ENCODE measurements around the gene SLC2A4RG. TPM values are rescaled to one million over a fixed set of nuclear protein-coding genes. Genes with fewer than 3 reads are reported as not detected.
"Not testable (repeated sequence)": the region's sequence is repeated elsewhere in the genome, so short reads cannot be mapped to it uniquely, and the experiment has no call there.

SLC2A4RG gene
- total RNA-seq, 1 donor from 2014 or later, result 2.8 TPM

DNA sequence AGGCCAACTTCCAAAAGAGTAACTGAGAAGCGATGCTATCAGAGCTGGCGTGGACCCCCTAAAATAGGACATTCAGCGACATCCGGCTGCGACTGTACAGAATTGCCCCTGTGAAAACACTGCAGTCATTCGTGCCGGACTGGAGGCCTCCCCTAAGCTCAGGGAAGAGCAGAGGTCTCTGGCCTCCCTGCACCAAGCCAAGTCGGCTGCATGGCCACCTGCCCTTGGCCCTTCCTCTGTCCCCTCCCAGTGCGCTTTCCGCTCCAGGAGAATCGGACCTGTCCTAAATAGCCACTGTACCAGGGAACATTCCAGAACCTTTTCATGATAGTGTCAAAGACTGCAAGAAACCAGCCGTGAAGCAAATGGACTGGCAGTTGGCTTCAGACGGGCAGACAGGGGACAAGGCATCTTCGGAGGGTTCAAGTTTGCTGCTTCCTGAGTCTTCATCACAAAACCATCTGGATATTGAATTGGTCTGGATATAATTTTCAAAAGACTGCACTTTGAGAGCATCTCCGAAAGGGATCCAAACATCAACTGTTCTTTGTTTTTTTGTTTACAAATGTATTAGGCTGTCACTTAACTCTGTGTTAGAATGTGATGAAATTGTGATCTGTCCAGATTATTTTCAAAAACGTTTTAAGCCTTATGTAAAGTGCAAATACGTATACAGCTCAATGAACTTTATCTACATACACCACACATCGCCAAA, 16.5 kb downstream of the SLC2A4RG start:
- no peak for DNase-seq

DNA sequence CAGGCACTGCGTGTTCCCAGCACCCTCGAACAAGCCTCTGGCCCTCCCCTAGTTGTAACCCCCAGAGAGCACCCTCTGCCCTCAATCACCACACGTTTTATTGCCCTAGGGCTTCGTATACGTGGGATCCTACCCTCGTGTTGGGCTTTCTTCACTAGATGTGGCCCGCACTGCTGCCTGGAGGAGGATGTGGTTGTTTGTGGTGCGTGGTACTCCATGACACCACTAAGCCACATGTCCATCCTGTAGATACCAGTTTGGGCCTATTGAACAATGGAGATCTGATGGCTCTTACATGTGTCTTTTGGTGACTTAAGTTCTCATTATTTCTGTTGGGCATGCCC, 17.0 kb downstream of the SLC2A4RG start:
- DNase-seq, result no peak

DNA sequence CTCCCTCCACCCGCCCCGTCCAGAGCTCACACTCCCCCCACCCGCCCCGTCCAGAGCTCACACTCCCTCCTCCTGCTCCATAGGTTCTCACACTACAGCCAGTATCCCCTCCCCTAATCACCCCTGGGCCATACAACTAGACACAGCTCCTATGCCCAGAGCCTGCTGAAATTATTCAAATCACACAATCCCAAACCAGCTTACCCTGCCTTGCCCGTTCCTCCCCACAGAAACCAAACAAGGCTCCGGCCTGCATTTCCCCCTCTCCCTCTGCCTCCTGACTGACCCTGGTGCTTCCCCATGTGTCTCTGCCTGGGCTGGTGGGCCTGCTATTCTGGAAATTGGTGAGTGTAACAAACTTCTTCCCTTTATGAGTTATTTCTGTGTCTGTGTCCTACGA, 18.6 kb downstream of the SLC2A4RG start:
- no peak for DNase-seq

DNA sequence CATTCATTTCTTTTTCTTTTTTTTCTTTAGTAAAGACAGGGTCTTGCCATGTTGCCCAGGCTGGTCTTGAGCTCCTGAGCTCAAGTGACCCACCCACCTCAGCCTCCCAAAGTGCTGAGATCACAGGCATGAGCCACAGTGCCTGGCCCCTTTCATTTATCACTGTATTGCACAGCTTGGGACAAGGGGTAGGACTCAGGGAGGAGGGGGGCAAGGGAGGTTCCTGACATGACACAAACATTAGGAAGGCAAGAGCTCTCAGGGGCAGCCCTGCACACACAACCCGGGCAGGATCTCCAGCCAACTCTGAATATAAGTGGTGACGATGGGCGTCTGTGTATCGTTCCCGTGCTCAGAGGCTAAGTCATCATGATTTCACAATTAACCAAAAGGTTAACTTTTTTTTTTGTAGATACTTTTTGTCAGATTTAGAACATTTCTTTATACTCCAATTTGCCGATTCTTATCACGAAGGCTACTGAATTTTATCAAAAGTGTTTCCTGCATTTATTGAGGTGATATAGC, 19.9 kb downstream of the SLC2A4RG start:
- DNase-seq, result no peak

DNA sequence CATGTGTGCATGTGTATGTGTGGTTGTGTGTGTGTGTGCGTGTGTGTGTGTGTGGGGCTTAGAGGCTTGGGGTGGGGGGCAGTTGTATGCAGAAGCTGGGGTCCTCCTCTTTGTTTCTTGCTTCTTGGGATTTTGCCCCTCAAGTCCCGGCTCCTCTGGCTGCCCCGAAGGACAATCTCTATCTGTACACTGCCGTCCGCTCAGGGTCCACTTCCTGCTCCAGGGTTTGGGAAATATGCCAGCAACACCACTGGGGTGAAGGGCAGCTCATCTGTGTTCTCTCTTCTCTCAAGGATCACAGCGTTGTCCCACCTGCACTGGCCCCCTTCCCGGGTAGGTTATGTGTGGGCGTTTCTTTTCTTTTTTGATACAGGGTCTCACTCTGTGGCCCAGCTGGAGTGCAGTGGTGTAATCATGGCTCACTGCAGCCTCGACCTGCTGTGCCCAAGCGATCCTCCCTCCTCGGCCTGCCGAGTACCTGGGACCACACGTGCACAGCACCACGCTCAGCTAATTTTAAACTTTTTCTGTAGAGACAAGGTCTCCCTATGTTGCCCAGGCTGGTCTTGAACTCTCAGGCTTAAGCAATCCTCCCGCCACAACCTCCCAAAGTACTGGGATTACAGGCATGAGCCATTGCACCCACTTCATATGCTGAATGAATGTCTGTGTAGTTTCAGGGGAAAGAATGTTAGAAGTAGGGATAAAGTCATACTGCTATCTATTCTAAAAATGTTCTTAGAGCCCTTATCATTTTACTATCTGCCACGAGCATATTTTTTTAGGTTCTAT, 25.7 kb downstream of the SLC2A4RG start:
- DNase-seq, result no peak

DNA sequence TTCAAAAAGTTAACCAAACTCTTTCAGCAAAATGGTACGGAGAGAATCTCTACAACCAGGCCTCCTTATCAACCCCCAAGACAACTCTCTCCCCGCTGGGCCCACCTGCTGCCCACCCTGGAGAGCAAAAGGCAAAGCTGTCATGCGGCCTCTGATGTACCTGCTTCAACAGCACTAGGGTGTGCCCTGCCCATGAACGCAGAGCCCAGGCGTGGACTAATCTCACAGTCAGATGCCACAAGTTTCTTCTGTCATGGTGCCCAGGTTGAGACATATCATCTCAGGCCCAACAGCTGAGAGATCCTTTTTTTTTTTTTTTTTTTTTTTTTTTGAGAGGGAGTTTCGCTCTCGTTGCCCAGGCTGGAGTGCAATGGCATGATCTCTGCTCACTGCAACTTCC, 26.3 kb downstream of the SLC2A4RG start:
- DNase-seq, result no peak

DNA sequence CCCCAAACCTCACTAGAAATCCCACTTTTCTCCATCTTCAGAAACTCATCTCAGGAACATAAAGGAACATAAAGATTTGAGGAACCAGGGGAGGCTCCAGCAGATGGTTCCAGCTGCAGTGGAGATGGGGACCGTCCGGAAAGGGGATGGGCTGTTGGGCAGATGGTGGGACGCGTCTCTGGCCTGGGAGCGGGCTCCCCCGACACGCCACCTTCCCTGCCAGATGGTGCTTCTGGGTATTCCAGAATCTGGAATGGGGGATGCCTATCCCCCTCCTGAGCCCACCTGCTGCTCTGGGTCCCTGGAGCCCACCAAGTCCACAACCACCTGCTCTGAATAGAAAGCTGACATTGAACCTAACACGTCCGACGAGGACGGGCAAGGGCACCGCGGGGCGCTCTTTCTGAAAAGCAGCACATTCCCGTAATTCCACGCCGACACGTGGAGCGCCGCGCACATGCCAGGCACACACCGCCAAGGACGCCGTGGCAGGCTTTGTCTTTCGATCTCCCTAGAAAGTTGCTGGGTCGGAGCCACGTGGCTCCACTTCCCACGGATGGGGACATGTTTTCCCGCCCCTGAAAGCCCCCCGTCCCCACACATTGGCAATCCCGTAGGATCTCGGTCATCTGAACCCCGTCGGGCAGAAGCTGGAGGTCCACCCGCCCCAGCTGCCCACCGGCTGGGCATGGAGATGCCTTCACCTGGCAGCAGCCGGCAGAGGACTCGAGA, 27.3 kb downstream of the SLC2A4RG start:
- DNase-seq, result no peak

DNA sequence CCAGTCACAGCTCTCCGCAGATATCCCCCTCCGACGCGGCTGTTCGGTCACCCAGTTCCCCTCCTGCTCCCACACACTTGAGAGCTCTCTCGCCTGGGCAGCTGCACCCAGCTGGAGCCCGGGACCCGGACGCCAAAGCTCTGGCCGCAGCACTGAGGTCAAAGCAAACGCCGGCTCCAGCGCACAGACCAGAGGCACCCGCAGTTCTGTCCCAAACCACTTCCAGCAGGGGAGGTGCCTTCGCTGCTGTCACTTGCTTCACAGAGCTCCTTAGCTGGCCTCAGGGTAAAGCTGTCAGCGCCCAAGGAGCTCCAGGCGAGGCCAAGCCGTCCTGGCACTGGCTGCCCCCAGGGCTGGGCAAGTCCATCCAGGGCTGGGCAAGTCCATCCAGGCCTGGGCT, 27.9 kb downstream of the SLC2A4RG start:
- no peak for DNase-seq

DNA sequence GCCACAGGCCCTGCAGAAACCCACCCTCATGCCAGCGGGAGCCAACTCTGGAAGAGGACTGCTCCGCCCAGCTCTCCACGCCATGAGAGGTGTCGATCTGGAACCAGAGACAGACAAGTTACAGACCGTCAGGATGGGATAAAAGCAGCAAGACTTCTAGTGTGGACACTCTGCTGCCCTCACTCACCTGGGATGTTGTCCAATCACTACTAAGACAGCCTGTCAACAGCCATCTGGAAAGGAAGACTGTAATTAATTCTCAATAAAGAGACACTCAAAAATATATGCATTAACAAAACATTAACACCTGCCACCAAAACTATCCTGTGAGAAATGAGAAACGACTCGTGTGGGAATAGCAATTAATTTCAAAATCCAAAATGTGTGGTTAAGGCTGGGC, 28.3 kb downstream of the SLC2A4RG start:
- no peak for DNase-seq

DNA sequence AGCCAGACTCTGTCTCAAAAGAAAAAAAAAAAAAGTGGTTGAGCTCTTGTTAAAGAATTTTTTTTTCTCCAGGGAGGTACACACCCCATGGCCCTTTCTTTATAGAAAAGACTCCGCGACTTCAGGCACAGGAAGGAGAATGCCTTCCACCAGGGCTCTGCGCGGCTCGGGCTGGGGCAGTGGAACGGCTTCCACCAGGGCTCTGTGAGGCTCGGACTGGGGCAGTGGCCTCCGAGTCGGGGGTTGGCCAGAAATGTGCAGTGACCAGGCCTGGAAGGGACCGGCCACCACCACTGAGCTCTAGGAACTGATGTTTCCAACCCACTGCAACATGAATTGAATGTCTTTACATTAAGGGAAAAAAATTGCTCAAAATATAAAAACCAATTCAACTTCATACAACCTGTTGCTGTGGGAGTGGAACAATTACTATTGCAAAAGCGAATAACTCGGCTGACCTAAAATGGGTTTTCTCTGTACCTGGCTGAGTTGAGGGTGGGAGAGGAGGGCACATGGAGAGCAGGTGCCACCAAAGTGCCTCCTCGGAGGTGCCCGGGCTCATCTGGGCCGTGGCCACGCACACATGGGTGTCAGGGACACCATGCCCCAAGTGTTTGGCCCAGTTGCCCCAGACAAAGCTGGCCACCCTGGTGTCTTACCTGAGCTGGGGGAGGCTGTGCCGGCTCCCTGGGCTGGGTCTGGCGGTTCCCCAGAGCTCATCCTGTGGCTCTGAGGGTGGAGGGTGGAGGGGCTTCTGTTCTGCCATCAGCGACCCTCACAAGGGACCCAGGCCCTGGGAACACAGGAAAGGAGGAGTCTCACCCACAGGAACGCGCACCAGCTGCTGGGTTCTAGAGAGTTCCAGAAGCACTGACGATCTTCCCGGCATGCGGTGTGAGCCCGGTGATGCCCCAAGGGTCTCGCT, 29.3 kb downstream of the SLC2A4RG start:
- no peak for DNase-seq

DNA sequence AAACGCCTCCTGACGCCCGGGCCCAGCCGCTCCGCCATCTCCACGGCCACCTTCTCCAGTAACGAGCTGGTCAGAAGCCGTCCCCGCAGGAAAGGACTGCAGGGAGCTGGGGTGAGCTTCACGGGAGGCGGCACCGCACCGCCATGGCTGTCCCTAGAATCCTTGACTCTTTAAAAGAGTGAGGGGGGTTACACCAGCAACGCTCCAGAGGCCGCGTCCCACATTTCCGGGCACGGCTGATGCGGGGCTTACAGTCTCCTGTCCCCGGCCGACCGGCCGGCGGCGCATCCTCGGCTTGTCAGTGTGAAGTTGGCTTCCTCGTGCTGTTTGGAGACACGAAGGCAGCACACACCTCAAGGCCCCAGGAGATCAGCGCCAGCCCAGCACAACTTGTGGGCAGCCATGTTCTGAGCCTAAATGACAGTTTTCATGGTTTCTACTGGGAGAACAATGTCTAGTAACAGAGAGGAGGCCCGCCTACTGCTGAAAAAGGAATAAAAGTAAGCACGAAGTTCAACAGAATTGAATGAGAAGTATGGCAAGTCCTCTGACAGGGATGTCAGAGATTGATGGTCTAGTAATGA, 30.4 kb downstream of the SLC2A4RG start:
- DNase-seq, result no peak

DNA sequence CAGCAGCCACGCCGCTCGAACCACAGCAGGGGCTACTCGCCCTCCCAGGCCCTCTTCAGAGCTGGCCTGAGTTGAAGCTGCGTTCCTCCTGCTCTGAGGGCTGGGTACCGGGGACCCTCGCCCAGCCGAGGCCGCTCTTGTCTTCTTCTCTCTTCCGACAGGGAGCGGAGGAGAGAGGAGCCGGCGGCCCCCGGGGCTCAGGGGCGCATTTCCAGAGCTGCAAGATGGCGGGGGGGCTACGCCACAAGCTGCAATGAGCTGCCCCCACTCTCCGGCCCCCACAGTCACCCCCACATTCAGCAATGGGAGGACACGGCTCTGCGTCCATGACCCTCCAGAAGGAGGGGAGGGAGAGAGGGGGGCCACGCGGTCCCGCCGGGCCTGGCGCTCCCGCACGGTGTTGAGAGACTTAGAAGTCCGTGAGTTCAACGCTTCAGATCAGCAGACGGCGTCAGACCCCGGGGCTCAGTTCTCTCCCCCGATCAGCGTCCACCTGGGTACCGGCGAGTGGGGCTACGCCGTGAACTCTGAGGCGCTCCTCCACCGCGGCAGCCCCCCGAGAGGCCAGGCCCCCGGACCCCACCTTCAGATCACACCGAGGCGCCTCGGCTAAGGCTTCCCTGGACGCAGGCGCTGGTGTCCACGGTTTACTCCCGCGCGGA, 31.6 kb downstream of the SLC2A4RG start:
- no peak for DNase-seq

DNA sequence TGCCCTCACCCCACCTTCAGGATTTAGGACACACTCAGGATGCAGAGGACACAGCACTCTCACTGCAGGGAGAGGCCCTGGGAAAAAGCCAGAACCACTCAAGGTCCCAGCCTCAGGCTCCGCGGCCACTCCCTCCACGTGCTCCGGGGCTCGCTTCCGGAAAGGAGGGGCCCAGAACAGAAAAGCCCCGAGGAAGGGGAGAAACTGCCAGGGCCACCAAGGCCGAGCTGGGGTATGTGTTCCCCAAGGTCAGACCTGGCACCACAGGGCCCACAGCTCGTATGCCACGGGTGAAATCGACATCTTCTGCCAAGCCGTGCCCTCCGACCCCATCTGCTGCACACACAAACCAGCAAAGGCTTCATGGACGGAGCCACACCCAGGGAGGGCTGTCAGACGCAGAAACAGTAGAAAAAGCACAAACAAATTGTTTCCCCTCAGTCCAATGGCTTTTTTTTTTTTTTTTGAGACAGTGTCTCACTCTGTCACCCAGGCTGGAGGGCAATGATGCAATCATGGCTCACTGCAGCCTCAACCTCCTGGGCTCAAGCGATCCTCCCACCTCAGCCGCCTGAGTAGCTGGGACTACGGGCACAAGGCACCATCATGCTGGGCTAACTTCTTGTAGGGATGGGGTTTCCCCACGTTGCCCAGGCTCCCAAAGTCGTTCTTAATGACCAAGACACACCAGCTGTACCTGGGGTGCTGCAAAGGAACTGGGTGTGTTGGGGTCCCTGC, 33.4 kb downstream of the SLC2A4RG start:
- DNase-seq, result no peak

DNA sequence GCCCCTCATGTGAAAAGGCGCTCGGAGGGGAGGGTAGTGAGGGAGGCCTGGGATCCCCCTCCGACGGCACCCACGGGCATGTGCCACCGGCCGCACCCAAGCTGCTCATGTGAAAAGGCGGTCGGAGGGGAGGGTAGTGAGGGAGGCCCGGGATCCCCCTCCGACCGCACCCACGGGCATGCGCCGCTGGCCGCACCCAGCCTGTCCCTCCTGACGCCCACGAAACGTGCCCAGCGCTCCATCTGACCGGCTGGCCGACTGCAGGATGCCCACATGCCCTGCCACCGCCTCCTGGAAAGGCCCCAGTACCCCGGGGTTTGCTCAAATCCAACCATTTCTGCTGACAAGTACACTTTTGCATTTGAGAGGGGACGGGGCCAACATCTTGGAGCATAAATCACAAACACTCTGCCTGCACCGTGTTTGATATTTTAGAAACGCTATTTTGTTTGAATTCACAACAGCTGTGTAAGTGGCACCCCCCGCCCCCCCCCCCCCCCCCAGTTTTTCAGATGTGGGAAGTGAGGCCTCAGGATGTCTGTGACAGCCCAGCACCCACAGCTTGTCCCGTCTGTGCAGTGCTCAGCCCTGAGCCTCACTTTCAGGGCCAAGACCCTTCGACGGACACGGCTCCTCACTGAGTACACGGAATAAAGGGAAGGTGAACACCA, 34.1 kb downstream of the SLC2A4RG start:
- no peak for DNase-seq

DNA sequence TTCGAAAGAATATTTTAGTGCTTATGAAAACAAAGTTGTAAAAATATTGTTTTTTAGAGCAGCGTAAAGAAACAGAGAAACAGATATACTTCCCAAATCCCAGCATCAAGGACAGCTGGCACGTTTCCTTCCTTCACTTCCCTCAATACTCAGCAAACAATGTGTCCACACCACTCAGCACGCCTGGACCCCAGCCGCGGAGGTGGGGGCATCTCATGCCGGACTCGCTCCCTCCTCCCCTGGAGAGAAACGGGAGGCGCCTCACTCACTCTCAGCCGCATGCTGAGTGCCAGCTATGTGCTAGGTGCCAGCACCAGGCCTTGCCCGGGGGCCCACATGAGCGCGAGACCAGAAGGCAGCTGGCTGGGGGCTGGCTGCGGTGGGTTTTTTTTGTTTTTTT, 34.7 kb downstream of the SLC2A4RG start:
- DNase-seq, result no peak

DNA sequence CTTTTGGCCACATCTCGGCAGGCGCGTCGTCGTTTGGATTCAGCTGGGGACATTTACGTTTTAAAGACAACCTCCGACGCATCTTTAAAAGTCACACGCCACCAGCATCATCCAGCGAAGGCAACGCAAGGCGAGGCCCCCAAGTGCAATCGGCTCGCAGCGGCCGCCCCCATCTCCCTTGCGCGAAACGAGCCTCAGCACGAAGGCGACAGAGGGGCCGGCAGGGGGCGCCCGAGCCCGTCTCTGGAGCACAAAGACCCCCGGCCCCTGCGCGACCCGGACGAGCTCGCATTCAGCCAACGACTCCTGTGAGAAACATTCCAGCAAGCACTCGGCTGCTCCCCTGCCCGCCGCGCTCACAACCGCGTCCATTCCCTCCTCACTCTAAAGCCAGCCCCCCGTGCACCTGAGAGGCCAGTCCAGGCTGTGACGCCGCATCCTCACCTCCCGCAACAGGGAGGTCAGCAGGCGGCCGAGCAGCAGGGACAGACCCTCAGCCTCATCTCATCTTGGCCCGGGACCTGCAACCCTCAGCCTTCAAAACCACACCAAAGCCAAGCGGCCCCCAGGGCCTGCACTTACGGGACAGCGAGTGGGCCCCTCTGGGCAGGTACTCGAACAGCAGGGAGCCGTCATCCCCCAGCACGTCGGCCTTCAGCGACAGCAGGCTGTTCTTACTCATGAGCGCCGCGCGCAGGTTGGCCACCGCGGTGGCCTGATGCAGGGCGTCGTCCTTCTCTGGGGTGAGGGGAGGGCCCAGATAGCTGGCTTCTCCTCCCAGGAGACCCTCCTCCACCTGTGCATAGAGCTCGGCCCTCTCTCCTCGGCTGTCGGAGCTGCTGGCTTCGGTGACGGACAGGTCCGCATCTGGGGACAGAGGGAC, 35.8 kb downstream of the SLC2A4RG start:
- no peak for DNase-seq

DNA sequence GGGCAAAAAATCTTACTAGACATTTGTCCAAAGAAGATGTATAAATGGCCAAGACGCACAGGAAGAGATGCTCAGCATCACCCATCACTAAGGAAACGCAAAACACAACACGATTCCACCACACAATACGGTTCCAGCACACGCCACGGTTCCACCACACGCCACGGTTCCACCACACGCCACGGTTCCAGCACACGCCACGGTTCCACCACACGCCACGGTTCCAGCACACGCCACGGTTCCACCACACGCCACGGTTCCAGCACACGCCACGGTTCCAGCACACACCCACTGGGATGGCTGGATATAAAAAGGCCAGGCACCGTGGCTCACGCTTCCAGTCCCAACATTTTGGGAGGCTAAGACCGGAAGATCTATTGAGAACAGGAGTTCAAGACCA, 37.3 kb downstream of the SLC2A4RG start:
- DNase-seq, result not testable (repeated sequence)

DNA sequence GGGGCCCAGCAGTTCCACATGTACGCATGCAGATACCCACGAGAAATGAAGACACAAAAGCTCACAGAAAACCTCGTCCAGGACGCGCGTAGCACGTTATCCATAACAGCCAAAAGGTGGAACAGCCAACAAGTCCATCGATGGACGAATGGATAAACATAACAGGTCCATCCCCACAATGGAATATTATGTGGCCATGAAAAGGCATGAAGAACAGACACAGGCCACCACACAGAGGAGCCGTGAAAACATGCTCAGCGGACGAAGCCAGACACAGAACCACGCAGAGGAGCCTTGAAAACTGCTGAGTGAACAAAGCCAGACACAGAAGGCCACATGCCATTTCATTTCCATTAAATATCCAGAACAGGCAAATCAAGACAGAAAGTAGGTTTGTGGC, 38.0 kb downstream of the SLC2A4RG start:
- DNase-seq, result no peak

Measured in occipital lobe (tissue), 2 donors.